HT-29 (cell line): ENCODE data around the gene DGKD. TPM values are rescaled to one million over a fixed set of nuclear protein-coding genes. Genes with fewer than 3 reads are reported as not detected.
A peak's percentile ranks its signal among the peaks of the same experiment; 100 is the strongest.

Source experiments
- DNase-seq: peaks from one replicate; pipeline ENCODE4 v3.0.0-alpha.2; 2015; ENCODE audit warnings: low spot score
- total RNA-seq: library from RNA; depleted of rRNA; stranded (reverse); fragments of >200 nt; shearing (Covaris generic); gene quantifications from 2 replicates; pipeline ENCODE4 v1.2.3, GENCODE V29; 2014

DGKD gene
- total RNA-seq, 1 experiment from 2014 or later: 18.7 TPM

DNA sequence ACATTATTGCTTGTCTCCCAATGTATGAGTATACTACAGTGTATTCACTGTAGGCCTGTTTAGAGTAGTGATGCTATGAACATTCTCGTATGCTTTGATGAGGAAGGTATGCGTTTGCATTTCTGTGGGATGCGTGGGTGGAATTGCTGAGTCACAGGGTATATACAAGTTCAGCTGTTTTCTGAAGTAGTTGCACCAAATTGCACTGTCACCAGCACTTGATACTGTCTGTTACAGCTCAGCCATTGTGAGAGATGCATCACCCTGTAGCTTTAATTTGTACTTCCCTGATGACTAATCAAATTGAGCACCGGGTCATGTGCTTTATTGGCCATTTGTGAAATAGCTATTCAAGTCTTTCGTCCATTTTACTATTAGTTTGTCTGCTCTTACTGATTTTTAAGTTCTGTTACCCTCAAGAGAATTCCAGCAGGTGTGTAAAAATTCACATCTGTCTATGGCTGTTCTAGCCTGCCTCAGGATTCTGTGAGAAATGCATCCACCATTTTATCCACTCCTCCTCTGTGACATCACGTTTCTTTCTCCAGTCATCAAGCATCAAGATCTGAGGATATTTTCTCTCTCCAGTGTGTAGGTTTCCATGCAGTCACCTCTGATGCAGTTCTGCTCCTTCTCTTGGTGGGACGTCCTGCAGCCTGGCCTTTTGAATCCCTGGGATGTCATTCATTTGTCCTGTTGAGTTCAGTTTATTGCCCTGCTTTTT lies 72.5 kb downstream of the DGKD start:
- DNase-seq: no peak

DNA sequence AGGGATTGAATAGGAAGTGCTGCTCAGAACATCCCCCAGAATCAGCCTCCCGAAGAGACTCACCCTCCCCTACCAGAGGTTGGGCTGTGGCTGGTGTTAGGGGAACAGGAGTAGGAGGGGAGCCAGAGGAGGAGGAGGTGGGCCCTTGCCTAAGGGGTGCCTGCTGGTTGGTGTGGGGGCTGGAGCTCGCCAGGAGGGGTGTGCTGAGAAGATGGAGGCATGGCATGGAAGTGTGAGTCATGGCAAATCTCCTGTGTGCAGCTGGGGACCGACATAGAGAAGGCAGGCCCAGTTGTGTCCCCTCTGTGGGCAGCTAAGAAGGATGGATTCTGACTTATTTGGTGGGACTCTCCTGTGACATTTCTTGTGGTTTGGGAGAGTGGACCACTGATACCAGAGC lies 73.7 kb downstream of the DGKD start:
- no peak for DNase-seq

DNA sequence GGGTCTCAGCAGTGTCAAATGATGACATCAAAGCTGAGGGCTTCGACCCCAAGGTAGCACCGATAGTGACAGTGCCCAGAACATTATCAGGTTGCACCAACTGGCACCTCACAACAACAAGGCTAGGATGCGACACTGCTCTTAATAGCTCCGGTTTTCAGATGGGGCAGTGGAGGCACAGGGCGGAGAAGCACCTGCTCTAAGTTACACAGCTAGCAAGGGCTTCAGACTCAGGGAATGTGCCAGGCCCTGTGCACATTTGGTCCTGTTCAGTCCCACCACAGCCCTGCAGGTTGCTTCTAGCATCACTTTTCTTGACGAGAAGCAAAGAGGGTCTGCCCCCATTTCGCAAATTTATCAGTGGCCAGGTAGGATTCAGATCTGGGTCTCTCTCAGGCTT lies 74.1 kb downstream of the DGKD start:
- no peak for DNase-seq

DNA sequence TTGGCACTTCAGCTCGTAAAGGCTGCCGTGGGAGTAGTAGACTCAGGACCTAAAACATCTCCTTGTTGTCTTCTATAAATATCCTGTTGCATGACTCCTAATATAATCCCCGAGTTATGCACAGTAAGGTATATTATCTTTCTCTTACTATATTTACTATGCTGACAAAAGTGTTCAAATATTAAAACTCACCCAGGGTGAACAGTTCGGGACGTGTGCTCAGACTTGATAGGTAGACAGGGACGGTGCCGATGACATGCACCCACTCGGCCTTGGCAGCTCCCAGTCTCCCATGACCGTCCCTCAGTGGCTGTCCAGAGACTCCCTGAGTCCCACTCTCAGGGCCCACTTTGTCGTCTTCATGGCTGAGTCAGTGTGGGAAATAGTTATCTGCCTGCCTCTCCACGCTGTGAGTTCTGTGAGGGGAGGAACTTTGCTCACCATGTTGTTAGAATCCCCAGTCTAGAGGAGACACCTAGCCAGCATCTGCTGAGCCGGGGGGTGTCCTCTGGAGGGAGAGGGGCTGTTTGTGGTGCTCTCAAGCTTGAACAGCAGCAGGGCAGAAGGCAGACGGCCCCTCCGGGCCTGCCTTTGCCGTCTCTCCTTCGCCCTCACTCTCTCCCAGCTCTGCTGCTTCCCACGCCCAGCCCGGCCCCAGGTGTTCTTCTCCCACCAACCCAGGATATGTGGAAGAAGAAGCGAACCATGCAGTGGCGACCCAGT lies 75.0 kb downstream of the DGKD start:
- no peak for DNase-seq

DNA sequence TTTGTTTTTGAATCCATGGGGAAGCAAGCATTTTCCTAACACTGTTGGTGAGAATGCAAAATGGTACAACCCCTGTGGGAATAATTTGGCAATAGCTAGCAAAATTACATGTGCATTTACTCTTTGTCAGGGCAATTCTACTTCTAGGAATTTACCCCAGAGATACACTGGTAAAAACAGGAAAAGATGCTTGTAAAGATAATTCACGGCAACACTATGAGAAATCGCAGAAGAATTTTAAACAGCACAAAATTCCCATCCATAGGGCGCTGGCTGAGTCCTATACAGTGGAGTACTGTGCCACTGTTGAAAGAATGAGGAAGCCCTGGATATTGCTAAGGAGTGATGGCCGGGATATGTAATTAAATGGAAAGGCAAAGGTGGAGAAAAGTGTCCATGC lies 75.8 kb downstream of the DGKD start:
- DNase-seq: peak; percentile 48

DNA sequence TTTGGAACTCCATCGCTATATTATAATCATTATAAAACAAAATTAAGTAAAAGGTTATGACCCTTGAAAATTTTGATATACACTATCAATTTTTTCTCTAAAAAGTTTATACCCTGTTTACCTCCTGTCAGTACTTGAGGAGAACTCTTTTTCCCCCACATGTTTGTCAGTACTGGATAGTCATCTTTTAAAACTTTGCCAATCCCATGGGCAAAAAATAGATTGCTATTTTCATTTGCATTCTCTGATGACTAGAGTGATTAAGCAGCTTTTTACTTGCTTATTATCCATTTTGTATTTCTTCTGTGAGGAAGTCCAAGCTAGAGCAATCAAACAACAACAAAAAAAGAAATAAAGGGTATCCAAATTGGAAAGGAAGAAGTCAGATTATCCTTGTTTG lies 76.4 kb downstream of the DGKD start:
- no peak for DNase-seq

DNA sequence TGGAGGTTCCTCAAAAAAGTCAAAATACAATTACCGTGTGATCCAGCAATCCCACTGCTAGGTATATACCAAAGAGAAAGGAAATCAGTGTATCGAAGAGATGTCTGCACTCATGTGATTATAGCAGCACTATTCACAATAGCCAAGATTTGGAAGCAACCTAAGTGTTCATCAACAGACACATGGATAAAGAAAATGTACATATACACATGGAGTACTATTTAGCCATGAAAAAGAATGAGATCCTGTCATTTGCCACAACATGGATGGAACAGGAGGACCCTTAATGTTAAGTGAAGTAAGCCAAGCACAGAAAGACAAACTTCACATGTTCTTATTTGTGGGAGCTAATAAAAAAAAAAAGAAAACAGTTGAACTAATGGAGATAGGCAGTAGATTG lies 78.7 kb downstream of the DGKD start:
- DNase-seq: no peak

DNA sequence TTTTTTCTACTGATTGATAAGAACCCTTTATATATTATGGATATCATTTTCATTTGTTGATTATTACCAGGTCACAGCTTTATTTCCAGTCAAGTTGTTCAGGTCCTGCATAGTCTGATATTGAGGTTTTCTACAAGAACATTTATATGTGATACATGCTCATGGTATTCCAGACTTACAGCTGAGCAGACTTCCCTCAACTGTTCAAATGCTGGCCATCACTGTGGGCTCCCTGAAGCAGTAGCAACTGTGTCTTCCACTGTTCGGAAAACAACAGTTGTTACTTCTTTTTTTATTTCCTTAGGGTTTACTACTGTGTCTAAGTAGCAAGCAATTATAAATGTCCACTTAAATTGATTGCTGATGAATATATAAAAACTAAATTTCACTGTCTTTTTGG lies 79.5 kb downstream of the DGKD start:
- no peak for DNase-seq

DNA sequence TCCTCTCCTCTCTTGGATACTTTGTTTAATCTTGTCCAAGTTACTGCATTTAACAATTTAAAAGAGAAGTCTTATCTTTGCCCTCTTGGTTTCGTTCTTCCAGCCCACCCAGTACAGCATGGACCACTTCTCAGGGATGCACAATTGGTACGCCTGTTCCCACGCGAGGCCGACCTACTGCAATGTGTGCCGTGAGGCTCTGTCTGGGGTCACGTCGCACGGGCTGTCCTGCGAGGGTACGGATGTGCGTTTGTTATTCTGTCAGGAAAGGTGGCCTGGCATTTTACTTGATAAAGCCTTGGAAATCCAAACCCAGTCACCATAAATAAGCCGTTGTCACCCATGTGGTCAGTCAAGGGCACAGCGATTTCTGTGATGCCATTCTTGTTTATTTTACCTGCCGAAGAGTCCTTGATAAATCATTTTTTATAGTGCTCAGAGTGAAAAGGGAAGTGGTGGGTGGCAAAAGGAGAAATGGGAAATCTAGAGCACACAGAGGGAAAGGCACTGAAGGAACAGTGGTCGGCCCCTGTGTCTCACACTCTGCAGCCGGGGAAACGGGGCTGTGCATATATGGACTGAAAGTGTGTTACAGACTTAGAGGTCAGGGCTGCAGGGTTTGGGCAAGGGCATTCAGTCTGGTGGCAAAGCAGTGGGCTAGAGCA lies 80.5 kb downstream of the DGKD start:
- no peak for DNase-seq

DNA sequence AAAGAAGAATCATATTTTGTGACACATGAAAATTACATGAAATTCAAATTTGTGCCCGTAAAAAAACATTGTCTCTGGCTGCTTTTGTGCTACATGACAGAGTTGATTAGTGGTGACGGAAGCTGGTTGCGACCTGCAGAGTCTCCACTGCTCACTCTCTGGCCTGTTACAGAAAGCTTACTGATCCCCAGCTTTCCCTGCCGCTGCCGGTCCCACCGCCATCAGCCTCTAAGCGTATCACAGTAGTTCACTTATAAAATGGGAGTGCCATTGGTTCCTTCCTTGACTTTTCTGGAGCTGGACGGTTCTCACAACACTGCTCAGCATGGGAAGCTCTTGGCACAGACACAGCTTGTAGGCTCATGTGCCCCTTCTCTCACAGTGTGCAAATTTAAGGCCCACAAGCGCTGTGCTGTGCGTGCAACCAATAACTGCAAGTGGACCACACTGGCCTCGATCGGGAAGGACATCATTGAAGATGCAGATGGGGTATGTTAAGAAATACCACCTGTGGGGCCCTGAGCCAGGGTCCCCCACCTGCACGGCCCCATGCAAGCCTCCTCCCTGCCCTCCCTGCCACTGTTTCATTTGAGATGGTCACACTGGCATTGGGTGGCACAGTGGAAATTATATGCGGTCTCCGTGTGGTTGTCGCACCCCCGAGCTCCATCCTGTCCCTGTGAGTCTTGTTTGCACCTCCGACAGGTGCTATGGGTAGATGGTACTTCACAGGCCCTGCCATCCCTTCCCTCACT lies 81.3 kb downstream of the DGKD start:
- no peak for DNase-seq

DNA sequence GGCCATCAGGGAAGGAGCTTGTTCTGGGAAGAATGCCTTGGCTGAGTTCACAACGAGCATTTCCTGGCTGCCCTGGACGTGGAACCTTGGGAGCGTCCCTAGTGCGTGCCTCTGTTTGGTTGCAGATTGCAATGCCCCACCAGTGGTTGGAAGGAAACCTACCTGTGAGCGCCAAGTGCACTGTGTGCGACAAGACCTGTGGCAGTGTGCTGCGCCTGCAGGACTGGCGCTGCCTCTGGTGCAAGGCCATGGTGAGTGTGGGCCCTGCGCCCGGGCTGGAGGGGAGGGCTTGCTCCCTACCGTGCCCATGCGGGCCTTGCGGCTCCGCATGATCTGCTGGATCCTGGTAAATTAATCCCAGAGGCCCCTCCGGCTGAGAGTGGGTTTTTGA lies 81.9 kb downstream of the DGKD start:
- DNase-seq: no peak

DNA sequence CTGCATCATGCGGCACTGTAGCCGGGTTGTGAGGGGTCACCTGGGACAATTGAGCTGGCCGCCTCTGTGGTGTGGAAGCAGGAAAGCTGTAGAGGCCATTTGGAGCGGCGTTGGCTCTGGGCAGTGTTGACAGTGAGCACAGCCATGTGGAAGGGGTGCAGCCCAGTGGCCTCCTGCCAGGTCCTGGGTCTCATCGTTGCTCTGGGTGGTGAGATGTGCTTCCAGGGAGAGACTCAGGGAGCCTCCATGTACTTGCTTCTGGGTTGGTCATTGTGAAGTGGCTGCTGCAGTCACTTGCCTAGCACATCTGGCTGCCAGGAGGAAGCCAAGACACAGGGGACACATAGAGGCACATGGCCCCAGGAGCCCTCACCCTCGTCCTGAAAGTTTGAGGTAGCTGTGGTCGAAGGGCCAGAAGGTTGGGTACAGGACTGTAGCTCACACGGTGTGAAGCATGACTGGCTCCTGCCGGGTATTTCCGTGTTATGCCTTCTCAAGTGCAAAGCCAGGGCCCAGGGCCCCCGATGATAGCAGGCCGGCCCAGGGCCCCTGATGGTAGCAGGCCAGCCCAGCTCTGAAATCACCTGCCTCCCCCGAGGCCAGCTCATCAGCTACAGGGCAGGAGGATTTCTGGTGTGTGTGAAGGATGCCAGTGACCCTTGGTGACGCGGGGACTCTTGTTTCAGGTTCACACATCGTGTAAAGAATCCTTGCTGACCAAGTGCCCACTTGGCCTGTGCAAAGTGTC lies 82.6 kb downstream of the DGKD start:
- no peak for DNase-seq

DNA sequence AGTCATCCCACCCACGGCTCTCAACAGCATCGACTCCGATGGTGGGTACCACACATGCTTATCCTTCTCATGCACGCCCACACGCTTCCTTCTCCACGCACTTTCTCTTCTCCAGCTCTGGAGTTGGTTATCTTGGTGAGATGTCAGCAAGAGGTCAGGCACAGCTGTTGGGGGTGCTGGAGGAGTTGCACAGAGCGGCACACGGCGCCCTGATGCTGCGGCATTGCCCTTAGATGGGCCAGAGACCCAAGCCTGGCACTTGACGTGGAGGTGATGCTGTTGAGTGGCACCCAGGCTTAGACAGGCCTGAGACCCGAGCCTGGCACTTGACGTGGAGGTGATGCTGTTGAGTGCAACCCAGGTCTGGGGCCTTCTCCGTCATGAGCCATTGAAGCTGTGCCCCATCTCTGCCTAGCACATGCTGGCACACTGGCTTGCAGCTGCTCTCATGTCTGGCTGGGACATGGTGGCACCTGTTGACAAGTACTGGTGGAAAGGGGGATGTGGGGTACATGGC lies 83.2 kb downstream of the DGKD start:
- DNase-seq: no peak

DNA sequence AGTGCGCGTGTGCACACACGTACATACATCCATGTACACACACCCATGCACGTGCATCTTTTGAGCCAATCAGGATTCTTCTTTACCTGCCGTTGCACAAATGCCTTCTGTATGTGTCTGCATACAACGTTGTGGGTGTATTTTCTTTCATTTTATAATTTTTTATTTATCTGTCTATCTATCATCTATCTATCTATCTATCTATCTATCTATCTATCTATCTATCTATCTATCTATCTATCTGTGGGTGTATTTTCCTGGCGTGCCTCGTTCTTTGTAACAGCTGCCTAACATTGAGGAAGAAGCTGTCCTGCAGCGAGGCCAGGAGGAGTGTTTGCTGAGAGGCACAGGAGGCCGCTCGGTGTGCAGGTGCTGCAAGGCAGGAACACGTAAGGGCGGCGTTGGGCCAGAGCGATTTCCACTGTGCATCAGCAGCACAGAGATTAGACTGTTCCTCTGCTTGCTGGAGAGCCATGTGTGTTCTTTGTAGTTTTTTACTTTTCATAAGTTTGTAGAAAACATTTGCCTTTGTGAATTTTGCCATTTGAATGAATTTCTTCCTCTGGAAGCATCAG lies 84.4 kb downstream of the DGKD start:
- DNase-seq: no peak

DNA sequence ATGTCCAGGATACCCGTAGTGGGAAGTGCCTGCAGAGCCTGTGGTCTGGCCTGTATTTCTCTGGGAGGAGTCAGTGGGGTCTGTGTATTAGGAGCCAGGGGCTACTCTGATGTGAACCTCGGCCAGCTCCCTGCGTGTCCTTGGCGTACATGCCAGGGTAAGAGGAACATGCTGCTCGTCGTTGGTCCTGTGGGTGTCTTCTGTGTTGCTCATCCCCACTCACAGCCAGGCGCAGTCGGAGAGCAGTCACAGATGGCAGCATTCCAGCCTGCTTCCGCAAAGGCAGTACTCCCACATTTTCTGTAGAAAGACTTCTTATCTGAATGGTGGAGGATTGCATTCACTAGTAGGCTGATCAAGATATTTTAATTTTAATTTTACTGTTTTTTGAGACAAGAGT lies 84.9 kb downstream of the DGKD start:
- no peak for DNase-seq

DNA sequence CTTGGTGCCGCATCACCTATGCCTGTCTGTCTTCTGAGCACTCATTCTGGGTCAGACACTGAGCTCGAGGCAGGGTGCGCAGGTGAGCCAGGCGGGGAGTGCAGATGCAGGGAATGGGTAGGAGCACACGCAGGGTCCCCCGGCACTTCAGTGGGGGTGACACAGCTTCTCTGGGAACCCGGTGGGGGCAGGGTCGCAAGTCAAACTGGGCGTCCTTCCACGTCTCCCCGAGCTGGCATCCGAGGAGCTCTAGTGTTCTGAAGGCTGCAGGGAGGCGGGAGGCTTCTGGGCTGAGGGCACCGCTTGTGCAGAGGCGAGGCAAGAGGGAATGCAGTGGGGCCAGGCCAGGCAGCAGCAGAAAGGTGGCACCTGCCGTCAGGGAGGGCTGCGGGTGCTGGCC lies 86.0 kb downstream of the DGKD start:
- DNase-seq: no peak

DNA sequence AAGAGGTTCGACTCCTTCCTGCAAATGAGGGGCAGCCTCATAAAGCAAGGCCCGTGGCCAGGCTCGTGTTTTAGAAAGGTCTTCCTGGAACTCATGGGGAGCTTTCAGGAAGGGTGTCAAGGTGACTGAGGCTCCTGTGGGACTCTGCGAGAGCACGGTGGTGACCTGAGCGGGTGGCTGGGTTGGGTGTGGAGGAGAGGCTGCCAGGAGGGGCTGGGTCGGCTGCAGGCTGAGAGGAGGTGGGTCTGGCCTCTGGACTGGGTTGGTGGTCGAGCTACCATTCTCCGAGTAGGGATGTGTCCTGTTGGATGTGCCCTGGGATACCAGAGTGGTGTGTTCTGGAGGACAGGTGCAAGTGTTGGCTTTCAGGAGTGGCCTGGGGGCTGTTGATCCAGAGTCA lies 86.4 kb downstream of the DGKD start:
- no peak for DNase-seq

DNA sequence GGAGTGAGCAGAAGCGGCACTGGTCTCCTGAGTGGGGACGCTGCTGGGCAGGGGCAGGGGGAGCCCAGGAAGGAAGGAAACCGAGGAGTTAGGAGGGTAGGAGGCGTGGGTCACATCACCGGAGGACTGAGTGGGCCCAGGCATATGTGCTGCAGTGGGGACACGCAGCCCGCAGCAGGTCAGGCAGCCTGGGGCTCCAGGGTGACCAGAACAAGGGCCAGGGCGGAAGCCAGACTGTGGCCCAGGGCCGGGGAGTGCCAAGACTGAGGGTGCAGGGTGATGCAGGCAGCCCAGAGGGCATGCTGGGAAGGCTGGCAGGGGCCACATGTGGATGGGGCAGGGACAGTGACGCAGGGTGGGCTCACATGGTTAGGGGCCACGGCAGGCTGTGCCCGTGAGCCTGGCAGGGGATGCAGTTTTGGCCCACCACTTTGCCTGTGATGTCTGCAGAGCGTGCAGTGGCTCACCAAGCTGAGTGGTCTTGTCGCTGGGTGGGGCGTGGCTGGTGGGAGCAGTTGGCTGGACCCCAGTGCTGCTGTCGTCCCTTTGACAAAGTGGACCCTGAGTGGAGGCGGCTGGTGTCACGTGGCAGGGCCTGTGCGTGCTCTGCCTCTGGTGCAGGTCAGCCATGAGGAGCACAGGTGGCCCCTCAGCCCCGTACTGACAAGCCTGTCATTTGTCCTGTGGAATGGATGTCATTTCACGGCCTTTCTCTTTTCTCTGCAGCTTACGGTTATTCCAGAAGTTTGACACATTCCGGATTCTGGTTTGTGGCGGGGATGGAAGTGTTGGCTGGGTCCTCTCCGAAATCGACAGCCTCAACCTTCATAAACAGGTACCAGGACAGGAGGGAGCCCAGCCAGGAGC lies 87.1 kb downstream of the DGKD start:
- DNase-seq: no peak

DNA sequence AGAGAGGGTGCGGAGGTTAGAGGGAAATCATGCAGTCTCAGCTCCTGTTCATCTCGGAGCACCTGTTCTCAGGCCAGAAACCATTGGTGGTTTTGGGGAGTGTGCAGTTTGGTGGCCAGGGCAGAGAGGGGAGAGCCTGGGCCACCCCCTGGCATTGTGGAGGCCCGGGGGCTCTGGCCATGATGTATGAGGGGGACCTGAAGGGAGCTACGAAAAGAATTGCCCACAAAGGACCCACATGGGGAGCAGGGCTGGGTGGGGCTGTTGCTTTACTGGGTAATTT lies 87.7 kb downstream of the DGKD start:
- DNase-seq: no peak

DNA sequence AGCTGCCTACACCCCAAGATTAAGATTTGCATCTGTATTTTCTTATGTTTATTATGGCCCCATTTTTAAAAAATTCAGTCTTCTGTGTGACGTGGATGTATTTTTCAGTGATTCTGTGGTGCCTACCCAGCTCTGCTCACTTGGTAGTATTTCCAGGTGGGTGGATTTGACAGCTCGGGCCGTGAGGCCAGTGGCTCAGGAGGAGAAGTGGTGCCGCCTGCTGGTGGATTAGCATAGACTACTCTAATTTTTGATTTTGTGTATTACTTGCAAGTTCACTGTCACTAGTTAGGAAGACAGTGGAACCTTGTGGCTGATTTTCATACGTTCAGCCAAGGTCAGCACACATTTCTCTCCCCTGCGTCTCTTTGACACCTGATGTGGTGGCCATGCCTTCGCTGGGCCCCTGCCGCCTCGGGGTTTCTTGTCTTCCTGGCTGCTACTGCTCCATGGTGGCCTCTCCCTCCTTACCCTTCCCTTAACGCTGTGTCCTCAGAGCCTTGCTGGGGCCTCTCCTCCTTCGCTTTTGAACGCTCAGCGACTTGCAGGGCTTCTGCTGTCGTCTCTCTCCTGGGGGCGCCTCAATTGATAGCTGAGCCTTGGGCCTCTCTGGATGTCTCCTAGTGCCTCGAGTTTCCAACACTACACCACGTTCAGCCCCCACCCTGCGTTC lies 89.4 kb downstream of the DGKD start:
- DNase-seq: peak; percentile 94
